Activated CD4-positive, alpha-beta T cell treated with anti-CD3 and anti-CD28 coated beads for 24 hours (primary cell): ENCODE measurements around the gene FTO.

Source experiments
- DNase-seq, 2 donors: peaks; one replicate each; pipeline ENCODE4 v3.0.0-alpha.2; 2020; ENCODE audit warnings: low read depth in 2 of 2

The FTO gene

DNA sequence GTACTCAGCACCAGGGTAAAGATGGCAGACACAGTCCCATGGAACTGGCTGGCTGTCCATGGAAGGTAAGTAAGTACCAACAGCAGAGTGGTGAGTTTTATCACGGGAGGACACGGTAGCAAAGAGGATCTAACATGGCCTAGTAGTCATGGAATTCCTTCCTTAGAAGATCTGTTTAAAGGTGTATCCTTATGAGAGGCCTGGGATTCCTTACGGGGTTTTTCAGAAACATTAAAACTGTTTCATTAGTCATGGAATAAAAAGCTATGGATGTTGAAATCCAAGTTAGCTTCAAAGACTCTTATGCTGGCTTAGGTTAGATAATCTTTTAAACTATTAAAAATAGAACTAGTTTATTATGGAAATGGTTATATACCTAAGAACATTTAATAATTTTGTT lies 7.4 kb downstream of the FTO start:
- no peak for DNase-seq

GRCh38 chr16:53712065-53712464 lies 8.1 kb downstream of the FTO start:
- no peak for DNase-seq

- no peak for DNase-seq
These were observed 9.6 kb downstream of the FTO start for GRCh38 chr16:53713403-53714204.

- no peak for DNase-seq
These were observed 10.5 kb downstream of the FTO start for GRCh38 chr16:53714205-53715022.

GRCh38 chr16:53715023-53715384 lies 11.0 kb downstream of the FTO start:
- no peak for DNase-seq

GRCh38 chr16:53717577-53717976 lies 13.6 kb downstream of the FTO start:
- DNase-seq, result no peak

- no peak for DNase-seq
These were observed 17.1 kb downstream of the FTO start for GRCh38 chr16:53721017-53721416.

DNA sequence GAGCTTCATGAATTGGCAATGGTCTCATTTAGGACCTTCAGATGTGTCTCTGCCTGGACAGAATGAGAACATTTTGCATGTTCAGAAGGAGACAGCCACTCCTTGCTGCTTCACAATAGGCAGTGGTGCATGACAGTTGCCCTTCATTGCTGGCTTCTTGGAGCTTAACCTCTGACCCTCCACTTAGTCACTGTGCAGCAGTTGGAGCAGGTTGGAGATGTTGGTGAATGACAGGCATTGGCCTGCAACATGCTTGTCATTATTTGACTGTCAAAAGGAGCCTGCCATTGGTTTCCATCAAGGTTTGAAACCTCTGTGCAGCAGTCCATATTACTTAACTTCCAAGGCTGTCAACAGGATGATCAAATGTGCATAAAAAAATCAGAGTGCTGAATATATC lies 22.7 kb downstream of the FTO start:
- no peak for DNase-seq

GRCh38 chr16:53730693-53731092 lies 26.7 kb downstream of the FTO start:
- DNase-seq, result no peak

- DNase-seq, result no peak
These were observed 28.5 kb downstream of the FTO start for GRCh38 chr16:53732296-53732929.

DNA sequence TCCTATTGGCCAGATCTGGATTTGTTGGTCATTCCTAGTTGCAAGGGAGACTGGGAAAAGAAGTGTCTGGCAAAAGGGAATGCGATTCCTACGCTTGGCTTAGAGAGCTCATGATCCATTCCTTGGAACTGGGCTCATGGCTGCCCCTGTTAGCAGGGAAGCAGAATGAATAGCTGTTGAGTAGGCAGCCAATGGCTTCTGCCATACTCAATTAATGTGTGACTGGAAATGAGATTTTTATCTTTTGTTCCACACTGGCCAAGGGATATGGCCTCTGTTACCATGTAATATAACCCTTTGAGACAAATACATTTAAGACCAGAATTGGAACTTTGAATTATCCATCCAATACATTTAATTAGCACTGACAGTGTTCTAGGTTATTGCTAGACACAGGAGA lies 31.0 kb downstream of the FTO start:
- DNase-seq, result no peak

GRCh38 chr16:53736297-53736696 lies 32.3 kb downstream of the FTO start:
- DNase-seq, result no peak

DNA sequence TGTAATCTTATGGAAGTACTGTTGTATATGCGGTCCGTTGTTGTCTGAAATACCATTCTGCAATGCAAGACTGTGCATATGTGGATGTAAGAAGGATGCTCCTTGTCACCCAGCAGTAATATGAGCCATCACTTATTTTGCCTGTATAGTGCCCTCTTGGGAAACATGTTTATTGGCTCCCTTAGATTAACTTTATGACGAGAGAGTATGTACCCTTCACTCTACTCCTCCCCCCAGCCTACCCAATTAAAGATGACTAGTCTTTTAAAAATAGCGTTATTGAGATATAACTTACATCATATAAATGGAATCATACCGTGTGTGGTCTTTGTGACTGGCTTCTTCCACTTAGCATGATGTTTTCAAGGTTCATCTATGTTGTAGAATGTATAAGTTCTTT lies 33.6 kb downstream of the FTO start:
- DNase-seq, result no peak

DNA sequence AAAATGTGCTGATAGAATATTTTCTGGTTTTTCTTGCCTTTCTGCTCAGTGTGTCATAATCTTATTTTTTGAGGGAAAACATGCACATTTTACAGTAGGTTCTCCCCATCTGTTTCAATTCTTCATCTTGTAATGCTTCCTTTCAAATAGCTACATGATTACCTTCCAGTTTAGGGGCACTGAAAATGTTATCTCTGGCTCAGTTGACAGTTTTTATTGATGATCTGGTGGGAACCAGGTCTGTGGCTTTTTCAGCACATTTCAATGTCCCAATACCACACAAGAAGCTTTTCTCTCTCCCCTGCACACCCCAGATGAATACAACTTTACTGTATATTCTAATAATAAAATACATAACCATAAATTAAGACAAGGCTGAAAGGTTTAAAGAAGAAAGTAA lies 36.5 kb downstream of the FTO start:
- no peak for DNase-seq

DNA sequence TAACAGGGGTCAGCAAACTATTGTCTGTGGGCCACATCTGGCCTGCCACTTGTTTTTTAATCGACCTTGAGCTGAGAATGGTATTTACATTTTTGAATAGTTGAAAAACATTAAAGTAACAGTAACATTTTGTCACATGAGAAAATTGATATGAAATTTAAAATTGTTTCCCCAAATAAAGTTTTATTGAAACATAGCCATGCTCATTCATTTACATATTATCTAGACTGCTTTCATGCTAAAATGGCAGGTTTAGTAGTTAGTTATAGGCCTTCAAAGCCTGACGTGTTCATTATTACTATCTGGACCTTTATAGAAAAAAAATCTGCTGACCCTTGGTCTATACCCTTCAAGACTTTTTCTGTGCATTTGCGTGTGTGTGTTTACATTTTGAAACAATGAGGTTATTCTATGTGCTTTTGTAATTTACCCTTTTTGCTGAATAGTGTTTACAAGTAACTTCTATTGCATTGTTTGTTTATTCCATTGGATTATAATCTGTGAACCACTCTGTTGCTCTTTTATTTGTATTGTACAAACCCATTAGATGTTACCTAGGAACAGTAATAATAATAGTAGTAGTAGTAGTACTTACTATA lies 37.1 kb downstream of the FTO start:
- no peak for DNase-seq

DNA sequence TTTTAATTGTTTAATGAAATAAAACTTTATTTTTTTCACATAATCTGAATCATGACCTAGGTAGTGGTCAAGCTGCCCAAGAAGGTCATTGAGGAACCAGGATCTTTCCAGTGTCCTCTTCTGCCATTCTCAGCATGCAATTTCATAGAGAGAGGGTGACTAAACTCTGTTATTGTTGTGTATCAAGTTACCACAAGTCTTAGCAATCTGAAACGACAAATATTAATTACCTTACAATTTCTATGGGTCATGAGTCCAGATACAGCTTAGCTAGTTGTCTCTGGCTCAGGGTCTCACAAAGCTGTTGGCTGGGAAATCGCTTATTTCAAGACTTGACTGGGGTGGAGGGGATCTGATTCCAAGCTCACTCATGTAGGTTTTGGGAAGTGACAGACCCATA lies 37.6 kb downstream of the FTO start:
- no peak for DNase-seq

GRCh38 chr16:53743149-53743566 lies 39.2 kb downstream of the FTO start:
- DNase-seq, result no peak

GRCh38 chr16:53744449-53744848 lies 40.5 kb downstream of the FTO start:
- no peak for DNase-seq

- no peak for DNase-seq
These were observed 41.1 kb downstream of the FTO start for GRCh38 chr16:53745086-53745485.

- DNase-seq, result no peak
These were observed 41.9 kb downstream of the FTO start for GRCh38 chr16:53745753-53746266.

DNA sequence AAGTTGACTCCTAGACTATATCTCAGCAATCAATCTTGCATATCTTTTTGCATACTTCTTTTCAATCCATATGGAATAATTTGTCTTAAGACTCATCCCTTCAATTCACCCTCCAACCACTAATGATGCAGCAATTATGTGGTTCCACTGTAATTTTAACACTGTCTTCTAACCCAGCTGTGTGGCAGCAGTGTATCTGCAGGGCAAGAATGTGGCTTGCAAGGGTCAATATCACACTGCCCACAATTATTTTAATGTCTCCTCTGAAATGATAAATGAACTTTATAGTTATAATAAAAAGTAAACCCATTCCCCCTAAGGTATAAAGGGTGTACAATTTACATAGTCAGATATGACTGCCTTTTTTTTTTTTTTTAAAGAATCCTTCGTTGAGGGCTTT lies 48.6 kb downstream of the FTO start:
- DNase-seq, result no peak

DNA sequence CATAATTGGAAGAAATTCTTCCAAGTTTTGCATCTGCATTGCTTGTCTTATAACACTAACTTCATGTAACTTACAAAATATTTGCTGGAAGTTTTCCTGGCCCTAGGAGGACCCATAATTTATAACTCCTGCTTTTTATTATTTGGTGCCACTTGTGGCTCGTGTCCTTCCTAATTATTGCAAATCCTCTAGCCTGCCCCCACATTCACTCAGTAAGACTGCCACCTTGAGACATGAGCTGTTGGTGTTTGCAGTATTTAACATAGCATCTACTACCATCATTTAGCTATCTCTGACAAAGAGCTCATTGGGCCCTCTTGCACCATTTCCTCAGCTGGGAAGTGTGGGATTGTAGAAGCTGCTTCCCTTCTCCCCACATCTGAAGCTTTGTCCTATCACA lies 49.5 kb downstream of the FTO start:
- DNase-seq, result no peak
